CD1c-positive myeloid dendritic cell (primary cell): ENCODE results near the gene ZBED4.

Experiments used
- DNase-seq: peaks from one replicate; pipeline ENCODE4 v3.0.0-alpha.2; 2016; ENCODE audit errors: extremely low spot score

ZBED4 gene

DNA sequence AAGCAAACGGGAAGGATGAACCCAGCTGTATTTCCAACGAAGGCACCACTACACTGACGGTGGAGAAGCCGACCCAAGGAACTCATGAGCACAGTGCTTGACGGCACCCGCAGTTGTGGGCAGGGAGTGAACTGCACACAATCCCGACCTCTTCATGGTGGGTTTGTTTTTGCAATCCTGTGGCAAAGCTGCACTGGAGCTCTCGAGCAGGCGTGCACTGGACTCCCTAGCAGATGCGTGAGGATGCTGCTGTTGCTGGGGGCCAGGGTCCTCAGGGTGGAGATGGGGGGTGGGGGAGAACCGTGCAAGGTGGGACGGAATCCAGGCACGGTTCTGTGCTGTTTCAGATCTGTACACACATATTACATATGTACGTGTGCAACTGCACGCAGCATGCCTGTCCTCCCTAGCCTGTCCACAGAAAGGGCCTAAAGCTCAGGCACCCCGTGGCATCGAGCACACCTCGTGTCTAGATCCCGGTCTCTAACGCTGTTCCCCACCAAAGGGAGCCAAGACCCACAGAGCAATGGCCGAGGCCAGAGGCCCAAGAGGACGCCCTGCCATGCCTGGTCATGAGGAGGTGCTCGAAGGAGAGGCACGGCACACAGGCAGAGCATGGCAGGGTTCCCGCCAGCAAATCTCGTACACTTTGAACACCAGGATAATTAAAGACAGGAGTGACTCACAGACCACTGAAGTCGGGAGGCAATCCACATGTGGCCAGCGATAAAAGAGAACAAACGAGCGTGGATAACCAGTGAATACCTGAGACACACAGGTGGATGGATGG is 47.0 kb downstream of the ZBED4 start:
- no peak for DNase-seq

GRCh38 chr22:49901457-49901856 is 47.8 kb downstream of the ZBED4 start:
- no peak for DNase-seq

- no peak for DNase-seq
These were observed 49.8 kb downstream of the ZBED4 start for GRCh38 chr22:49903322-49904039.

DNA sequence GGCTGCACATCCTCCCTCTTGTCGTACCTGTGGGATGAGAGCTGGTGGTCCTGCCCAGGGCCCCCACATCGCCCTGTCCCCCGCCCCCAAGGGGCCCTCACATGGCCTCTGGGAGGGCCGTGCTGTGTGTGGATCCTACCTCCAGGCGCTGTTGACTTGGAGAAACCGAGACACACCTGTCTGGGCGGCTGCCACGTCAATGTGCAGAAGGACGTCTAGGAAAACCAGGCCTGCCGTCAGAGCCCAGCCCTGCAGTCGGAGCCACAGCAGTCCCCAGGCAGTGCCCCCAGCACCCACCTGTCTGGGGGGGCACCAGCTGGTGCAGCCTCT is 50.4 kb downstream of the ZBED4 start:
- no peak for DNase-seq

DNA sequence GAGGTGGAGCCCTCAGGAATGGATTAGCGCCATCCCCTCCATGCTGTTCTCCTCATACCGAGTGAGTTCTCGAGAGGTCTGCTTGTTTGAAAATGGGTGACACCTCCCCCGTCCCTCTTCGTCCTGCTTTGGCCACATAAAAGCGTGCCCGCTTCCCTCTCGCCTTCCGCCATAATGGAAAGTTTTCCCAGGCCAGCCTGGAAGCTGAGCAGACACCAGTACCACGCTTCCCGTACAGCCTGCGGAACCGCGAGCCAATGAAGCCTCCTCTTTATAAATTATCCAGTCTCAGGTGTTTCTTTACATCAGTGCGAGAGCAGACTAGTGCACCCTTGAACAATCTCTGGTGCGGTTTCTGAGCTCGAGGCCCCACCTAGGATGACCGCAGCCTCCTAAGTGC is 51.8 kb downstream of the ZBED4 start:
- DNase-seq: no peak

- DNase-seq: no peak
These were observed 52.6 kb downstream of the ZBED4 start for GRCh38 chr22:49906071-49906798.

- DNase-seq: no peak
These were observed 53.2 kb downstream of the ZBED4 start for GRCh38 chr22:49906799-49907290.

DNA sequence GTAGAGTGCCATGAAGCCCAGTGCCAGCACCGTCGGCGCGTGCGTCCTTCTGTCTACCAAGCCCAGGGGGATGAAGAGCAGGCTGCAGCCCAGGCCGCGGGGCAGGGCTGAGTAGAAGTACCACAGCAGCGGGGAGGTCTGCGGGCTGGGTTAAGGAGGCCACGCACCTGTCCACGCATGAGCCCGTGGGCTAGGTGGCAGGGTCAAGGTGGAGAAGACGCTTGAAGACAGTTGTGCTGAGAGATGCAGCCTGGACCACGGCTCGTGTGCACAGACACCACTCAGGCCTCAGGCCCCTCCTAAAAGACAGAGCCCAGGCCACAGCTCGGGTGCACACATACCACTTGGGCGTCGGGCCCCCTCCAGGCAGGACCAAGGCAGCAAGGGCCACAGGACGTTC is 54.2 kb downstream of the ZBED4 start:
- DNase-seq: no peak

GRCh38 chr22:49909476-49910205 is 56.0 kb downstream of the ZBED4 start:
- DNase-seq: no peak

DNA sequence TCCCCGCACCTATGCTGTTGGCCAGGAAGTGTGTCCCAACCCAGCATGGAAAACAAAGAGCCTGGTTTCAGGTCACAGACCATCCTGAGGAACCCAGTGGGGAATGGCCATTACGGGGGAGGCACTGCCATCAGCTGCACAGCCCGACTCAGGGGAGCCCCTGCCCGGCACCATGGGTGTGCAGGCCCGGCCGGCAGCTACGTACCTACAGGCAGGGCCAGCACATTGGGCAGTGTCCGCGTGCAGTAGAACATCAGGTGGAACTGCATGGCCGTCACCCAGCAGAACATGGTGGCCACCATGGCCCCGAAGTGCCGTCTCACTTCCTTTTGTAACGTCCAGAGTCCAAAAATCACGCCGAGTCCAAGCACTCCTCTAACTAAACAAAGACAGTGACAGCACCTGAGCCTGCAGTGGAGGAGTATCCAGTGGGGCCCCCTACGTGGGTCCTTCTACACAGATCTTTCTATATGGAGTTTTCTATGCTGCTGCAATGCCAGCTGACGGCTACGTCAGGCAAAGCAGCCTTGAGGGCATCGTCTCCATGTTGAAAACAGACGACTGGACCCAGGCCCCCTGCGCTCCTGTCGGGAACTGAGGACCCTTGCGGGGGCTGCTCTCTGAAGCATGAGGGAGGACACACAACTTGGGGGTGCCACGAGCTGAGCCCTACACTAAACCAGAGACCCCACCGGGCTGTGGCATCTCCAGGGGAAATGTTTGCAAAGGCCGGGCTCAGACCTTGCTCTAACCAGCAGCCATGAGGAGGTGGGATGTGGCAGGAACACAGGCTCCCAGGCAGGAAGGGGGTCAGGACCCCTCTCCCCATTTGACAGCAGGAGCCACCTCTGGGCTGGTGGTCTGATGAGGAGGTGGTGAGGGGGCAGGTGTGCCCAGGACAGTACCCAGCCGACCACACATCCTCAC is 56.8 kb downstream of the ZBED4 start:
- no peak for DNase-seq

DNA sequence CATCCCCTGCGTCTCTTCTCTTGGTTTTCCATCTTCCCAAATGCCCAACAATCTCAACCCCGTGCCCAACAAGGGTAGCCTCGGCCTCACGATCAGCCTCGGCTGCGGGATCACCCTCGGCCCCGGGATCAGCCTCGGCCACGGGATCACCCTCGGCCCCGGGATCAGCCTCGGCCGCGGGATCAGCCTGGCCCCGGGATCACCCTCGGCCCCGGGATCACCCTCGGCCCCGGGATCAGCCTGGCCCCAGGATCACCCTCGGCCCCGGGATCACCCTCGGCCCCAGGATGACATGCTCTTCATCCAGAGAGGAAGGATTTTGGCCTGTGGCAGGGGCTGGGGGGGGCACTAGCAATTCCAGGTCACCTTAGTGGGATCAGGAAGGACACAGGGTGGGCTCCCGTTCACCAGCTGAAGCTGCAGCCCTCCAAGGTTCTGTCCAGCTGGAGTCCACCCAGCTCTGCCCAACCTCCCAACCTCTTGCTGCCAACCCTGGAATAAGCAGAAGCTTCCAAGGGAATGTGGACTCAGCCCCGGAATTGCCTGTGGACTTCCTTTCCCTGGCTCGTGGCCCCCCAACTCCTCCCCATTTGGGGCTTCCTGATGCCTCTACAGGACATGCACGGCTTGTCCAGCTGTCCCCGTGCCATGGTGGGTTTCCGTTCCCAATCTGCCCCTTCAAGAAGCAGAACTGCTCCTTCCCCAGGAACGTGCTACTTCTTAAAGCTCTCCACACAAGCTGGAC is 58.4 kb downstream of the ZBED4 start:
- DNase-seq: no peak

GRCh38 chr22:49913026-49913425 is 59.4 kb downstream of the ZBED4 start:
- DNase-seq: no peak

GRCh38 chr22:49913446-49913845 is 59.8 kb downstream of the ZBED4 start:
- DNase-seq: no peak

- DNase-seq: no peak
These were observed 60.6 kb downstream of the ZBED4 start for GRCh38 chr22:49914256-49914655.

- no peak for DNase-seq
These were observed 62.0 kb downstream of the ZBED4 start for GRCh38 chr22:49915610-49916009.

DNA sequence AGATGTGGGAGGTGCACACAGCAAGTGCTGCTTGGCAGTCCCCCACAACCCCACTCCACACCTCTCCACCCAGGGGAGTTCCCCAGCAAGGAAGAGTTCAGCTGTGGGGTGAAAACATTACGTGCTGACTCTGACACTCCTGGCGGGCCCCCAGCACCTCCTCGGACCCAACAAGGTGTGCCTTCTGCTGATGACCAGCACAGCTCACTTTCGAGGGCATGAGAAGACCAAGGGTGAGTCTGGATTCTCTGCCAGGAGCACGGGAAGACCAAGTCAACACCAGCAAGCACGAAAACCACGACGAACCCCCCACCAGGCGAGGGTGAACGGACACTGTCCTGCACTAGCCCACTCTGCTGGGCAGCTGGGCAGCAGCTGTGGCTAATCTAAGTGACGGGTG is 63.2 kb downstream of the ZBED4 start:
- DNase-seq: no peak

GRCh38 chr22:49917974-49918910 is 64.6 kb downstream of the ZBED4 start, which contains the start of the genes ALG12 and CRELD2:
Gene ALG12 (minus strand): TSS chr22:49918438. CDS start chr22:49913765, 4,673 bp downstream.
Gene CRELD2 (plus strand): TSS chr22:49918634. CDS start chr22:49918770, 136 bp downstream.
- DNase-seq: peak; percentile 99
